Spleen (tissue), 11 donors: ENCODE data around the gene KIF14. TPM values are rescaled to one million over a fixed set of nuclear protein-coding genes. Genes with fewer than 3 reads are reported as not detected.

Experiments
- DNase-seq: peaks from one replicate; pipeline ENCODE4 v3.0.0-alpha.2; 2020
- H3K27ac ChIP-seq, 8 donors: fragments of 200-600 bp; sonication (generic) in 7 of 8; 1 replicate in 4 of 8; 2 replicates in 4 of 8; pipeline versions ENCODE4 v1.5.0 to v1.8.0; 2016 to 2021; ENCODE audit warnings: inconsistent platforms in 4 of 8, mild to moderate bottlenecking in 4 of 8, moderate library complexity in 1 of 8
- H3K27me3 ChIP-seq, 7 donors: fragments of 200-600 bp; sonication (generic) in 6 of 7; replicated peaks in 1 of 7; 1 replicate in 4 of 7; 2 replicates in 3 of 7; pipeline versions ENCODE4 v1.5.0 to v1.8.0; 2016 to 2021; ENCODE audit warnings: inconsistent platforms in 3 of 7, mild to moderate bottlenecking in 1 of 7
- H3K36me3 ChIP-seq, 6 donors: fragments of 200-600 bp; sonication (generic) in 5 of 6; 1 replicate in 4 of 6; 2 replicates in 2 of 6; pipeline versions ENCODE4 v1.5.0 to v1.8.0; 2016 to 2021; ENCODE audit warnings: inconsistent platforms in 2 of 6
- H3K4me1 ChIP-seq, 6 donors: fragments of 200-600 bp; sonication (generic) in 5 of 6; 1 replicate in 3 of 6; 2 replicates in 3 of 6; pipeline versions ENCODE4 v1.5.0 to v1.8.0; 2016 to 2021; ENCODE audit warnings: inconsistent platforms in 3 of 6
- H3K4me3 ChIP-seq, 8 donors: fragments of 200-600 bp; sonication (generic) in 7 of 8; 1 replicate in 4 of 8; 2 replicates in 4 of 8; pipeline versions ENCODE4 v1.5.0 to v1.8.0; 2016 to 2021; ENCODE audit warnings: inconsistent platforms in 4 of 8, mild to moderate bottlenecking in 4 of 8, moderate library complexity in 2 of 8
- H3K9me3 ChIP-seq, 8 donors: fragments of 200-600 bp; sonication (generic) in 7 of 8; 1 replicate in 4 of 8; 2 replicates in 4 of 8; pipeline versions ENCODE4 v1.5.0 to v1.8.0; 2016 to 2021; ENCODE audit warnings: inconsistent platforms in 4 of 8
- POLR2A ChIP-seq, 3 donors: fragments of 450-650 bp; IDR thresholded peaks; one replicate each; pipeline ENCODE4 v1.5.1; 2017; ENCODE audit warnings: antibody characterized with exemption in 3 of 3, mild to moderate bottlenecking in 1 of 3
- POLR2AphosphoS5 ChIP-seq, 3 donors: sonication (generic); formaldehyde crosslinking; IDR thresholded peaks; one replicate each; pipeline ENCODE4 v1.5.1; 2017; ENCODE audit warnings: antibody characterized with exemption in 3 of 3
- WGBS, 5 donors: extraction: QIAGEN DNeasy Blood & Tissue Kit in 3 of 5; methylation state at CpG; one replicate each; pipeline versions ENCODE4 v1.1.5 to v1.1.7; 2013 to 2018; 5-methylcytosine and 5-hydroxymethylcytosine counted together
- intact Hi-C: fragments of 100-400 bp; cut with DNase I; formaldehyde crosslinking; loops from one replicate; pipeline ENCODE4 v1.15.0; 2023; ENCODE audit warnings: low total_unique reads
- polyA plus RNA-seq, 3 donors: library from polyadenylated mRNA; stranded (reverse); fragments of 200-250 nt; gene quantifications; one replicate each; pipeline ENCODE4 v1.2.1, GENCODE V29; 2013
- total RNA-seq, 7 donors: library from RNA; depleted of rRNA in 3 of 7; stranded (reverse); fragments of >200 nt in 3 of 7; fragmentation: NEBNext Ultra II Directional in 4 of 7; extraction: Animal tissue kit (Norgen Biotek cat#: 25700) in 4 of 7; gene quantifications; one replicate each; pipeline versions ENCODE4 v1.1.0 to v1.2.1, GENCODE V29; 2016 to 2021
- TF ChIP-seq, protein P1 (sequence below), 11 experiments: fragments of 200-600 bp in 7 of 11; fragments of 450-650 bp in 4 of 11; sonication (generic) in 4 of 11; IDR thresholded peaks in 8 of 11; conservative IDR thresholded peaks in 3 of 11; 1 replicate in 7 of 11; 2 replicates in 4 of 11; pipeline versions ENCODE4 v1.4.0 to v1.8.0; 2016 to 2021; ENCODE audit warnings: antibody characterized with exemption in 11 of 11, inconsistent platforms in 4 of 11, mild to moderate bottlenecking in 1 of 11
- donor health status: healthy with polysubstance abuse.
- donor health status: DM: no; HTN: no; CAD: no; lungs with moderate emphysema.
- donor health status: DM: no; HTN: no; CAD: no.
- donor health status: Bipolar disorder and iron deficiency.
- donor health status: healthy.
- donor health status: DM: no; HTN: no; CAD: no.
- donor health status: DM: yes; HTN: yes; CAD: no.

The KIF14 gene
- total and polyA plus RNA-seq, 10 donors = 0.09 to 3.3 (median 0.70) TPM

DNA sequence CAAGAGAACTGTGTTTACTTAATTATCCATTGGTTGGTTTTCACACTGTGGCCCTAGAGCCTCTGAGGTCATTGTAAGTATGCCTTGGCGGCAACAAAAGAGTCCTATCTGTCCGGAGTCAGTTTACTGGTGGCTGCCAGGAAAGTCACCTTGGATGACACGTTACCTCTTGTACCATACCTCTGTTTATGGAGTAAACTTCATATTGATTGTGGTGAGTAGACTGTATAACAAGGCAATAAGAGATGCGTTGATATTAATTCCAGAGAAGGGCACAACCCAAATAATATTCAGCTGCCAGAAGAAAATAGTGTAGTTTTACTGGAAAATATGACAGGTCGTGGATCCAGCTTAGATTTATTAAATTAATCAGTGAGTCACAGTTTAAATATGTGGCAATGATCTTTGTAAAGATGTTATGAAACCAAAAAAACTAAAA lies 20.4 kb upstream of the KIF14 start:
- Histone ChIP-seq H3K27ac (peak overlapping the region in 4 of 8 donors; percentile 65 to 84 (median 70)), H3K4me3 (no peak overlapping the region), H3K9me3 (no peaks in the 10 kb centered on the region), H3K4me1 (peaks cover 0 to 29% (median 3%) of the 10 kb centered on the region in 6 donors), H3K36me3 (peaks cover 0 to 33% (median 14%) of the 10 kb centered on the region in 6 donors), H3K27me3 (no peaks in the 10 kb centered on the region)
- WGBS, 5 donors = 83 to 94% (median 90%) methylated on average over 5 of the region's 5 CpGs
- TF ChIP-seq POLR2AphosphoS5 (IDR thresholded peaks at IDR 0.05) = no peak
- no peak for TF ChIP-seq POLR2A (IDR thresholded peaks at IDR 0.05)
- TF ChIP-seq, protein P1, sequence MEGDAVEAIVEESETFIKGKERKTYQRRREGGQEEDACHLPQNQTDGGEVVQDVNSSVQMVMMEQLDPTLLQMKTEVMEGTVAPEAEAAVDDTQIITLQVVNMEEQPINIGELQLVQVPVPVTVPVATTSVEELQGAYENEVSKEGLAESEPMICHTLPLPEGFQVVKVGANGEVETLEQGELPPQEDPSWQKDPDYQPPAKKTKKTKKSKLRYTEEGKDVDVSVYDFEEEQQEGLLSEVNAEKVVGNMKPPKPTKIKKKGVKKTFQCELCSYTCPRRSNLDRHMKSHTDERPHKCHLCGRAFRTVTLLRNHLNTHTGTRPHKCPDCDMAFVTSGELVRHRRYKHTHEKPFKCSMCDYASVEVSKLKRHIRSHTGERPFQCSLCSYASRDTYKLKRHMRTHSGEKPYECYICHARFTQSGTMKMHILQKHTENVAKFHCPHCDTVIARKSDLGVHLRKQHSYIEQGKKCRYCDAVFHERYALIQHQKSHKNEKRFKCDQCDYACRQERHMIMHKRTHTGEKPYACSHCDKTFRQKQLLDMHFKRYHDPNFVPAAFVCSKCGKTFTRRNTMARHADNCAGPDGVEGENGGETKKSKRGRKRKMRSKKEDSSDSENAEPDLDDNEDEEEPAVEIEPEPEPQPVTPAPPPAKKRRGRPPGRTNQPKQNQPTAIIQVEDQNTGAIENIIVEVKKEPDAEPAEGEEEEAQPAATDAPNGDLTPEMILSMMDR (IDR thresholded peaks at IDR 0.05 in 8 of 11, conservative IDR thresholded peaks at IDR 0.05 in 3 of 11) = no peak
- DNase-seq = no peak
- intact Hi-C loops = no loop called here

DNA sequence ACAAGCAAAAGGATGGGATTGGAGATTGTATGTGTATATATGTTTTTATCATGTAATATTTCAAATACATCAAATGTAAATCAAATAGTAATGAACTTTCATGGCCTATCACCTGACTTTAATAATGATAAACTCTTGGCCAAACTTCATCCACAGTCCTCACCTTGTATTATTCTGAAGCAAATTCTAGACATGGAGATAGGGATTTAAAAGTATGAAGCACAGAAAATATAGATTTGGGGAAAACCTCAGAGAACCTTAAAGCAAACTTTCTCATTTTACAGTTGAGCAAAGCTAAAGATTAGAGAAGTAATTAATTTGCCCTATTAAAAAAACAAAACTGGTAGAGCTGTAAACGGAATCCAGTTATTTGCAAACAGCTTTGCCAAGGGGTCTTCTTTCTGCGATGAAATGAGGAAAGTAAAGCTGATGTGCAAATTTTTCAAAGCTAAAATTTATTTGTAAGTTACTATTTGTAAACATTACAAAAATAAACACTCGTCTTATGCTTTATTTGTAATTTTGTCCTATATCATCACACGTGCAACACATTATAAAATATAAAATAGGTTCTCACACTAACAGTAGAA lies 19.9 kb upstream of the KIF14 start:
- DNase-seq = no peak
- H3K4me1 ChIP-seq = peaks cover 0 to 29% (median 3%) of the 10 kb centered on the region in 6 donors
- no peak overlapping the region for H3K4me3 ChIP-seq
- H3K27ac ChIP-seq = peak overlapping the region in 7 of 8 donors; percentile 3 to 84 (median 65)
- 92 to 97% (median 93%) methylated on average over 4 of the region's 4 CpGs for WGBS, 5 donors
- peaks cover 0 to 28% (median 11%) of the 10 kb centered on the region in 6 donors for H3K36me3 ChIP-seq
- TF ChIP-seq POLR2AphosphoS5 (IDR thresholded peaks at IDR 0.05) (no peak), POLR2A (IDR thresholded peaks at IDR 0.05) (no peak)
- TF ChIP-seq, protein P1 (IDR thresholded peaks at IDR 0.05 in 8 of 11, conservative IDR thresholded peaks at IDR 0.05 in 3 of 11) = no peak
- no peaks in the 10 kb centered on the region for H3K9me3 ChIP-seq
- H3K27me3 ChIP-seq = no peaks in the 10 kb centered on the region
- intact Hi-C loops = no loop called here

DNA sequence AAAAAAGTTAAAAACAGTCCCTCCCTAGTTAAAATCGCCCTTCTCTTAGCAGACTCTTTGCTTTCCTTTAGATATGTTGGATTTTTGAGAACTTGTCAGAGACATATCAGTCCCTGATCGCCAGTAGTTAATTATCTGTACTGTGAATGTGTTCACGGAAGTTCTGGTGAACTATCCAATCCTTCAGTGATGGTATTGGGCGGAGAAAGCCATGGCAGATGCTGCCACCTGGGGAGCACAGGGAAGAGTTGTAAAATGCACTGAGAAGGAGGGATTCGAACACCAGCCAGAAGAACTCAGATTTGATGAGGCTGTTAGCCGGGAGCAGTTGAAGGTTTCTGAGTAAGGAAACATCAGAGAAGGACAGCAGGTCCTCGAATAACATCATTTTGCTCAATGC lies 17.5 kb upstream of the KIF14 start:
- H3K27me3 ChIP-seq = no peaks in the 10 kb centered on the region
- TF ChIP-seq, protein P1 (IDR thresholded peaks at IDR 0.05 in 8 of 11, conservative IDR thresholded peaks at IDR 0.05 in 3 of 11) = no peak
- TF ChIP-seq POLR2AphosphoS5 (IDR thresholded peaks at IDR 0.05) = no peak
- TF ChIP-seq POLR2A (IDR thresholded peaks at IDR 0.05) = no peak
- no peaks in the 10 kb centered on the region for H3K9me3 ChIP-seq
- H3K36me3 ChIP-seq = peaks cover 0 to 5% (median 1%) of the 10 kb centered on the region in 6 donors
- no peak for DNase-seq
- H3K4me3 ChIP-seq = no peak overlapping the region
- H3K27ac ChIP-seq = no peak overlapping the region
- intact Hi-C loops = no loop called here
- peaks cover 0 to 27% (median 3%) of the 10 kb centered on the region in 6 donors for H3K4me1 ChIP-seq
- 81 to 93% (median 90%) methylated on average over 7 of the region's 7 CpGs for WGBS, 5 donors

DNA sequence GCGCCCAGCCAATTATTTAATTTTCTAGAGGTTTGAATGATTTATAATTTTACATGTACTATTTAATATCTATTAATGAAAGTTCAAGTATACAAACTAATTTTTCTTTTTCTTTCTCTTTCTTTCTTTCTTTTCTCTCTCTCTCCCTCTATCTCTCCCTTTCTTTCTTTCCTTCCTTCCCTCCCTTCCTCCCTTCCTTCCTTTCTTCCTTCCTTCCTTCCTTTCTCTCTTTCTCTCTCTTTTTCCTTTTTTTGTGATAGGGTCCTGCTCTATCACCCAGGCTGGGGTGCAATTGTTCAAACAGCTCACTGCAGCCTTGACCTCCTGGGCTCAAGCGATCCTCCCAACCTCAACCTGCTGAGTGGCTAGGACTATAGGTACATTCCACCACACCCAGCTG lies 16.1 kb upstream of the KIF14 start:
- Histone ChIP-seq H3K4me3 (no peak overlapping the region), H3K9me3 (no peaks in the 10 kb centered on the region), H3K27me3 (no peaks in the 10 kb centered on the region), H3K4me1 (peaks cover 0 to 13% (median 3%) of the 10 kb centered on the region in 6 donors), H3K36me3 (peaks cover 0 to 5% (median 0%) of the 10 kb centered on the region in 6 donors), H3K27ac (no peak overlapping the region)
- intact Hi-C loops = no loop called here
- TF ChIP-seq, protein P1 (IDR thresholded peaks at IDR 0.05 in 8 of 11, conservative IDR thresholded peaks at IDR 0.05 in 3 of 11) = no peak
- TF ChIP-seq POLR2AphosphoS5 (IDR thresholded peaks at IDR 0.05) (no peak), POLR2A (IDR thresholded peaks at IDR 0.05) (no peak)
- 88 to 95% (median 90%) methylated on average over 2 of the region's 2 CpGs for WGBS, 5 donors
- no peak for DNase-seq
